OCI-LY1 (cell line): ENCODE results near the gene ZFYVE28.

Experiments used
- EZH2 ChIP-seq: fragments of 200-600 bp; sonication (generic), shearing (Covaris generic); IDR thresholded peaks from 2 replicates; pipeline ENCODE4 v1.8.0; 2017; ENCODE audit warnings: borderline replicate concordance, mixed run types, mild to moderate bottlenecking, antibody characterized with exemption, low read length, moderate library complexity, mixed read lengths
- TF ChIP-seq, protein P1 (sequence below): fragments of 200-600 bp; sonication (generic), shearing (Covaris generic); IDR thresholded peaks from 2 replicates; pipeline ENCODE4 v1.5.1; 2017; ENCODE audit warnings: mild to moderate bottlenecking, antibody characterized with exemption, low read length, moderate library complexity, mixed read lengths

DNA sequence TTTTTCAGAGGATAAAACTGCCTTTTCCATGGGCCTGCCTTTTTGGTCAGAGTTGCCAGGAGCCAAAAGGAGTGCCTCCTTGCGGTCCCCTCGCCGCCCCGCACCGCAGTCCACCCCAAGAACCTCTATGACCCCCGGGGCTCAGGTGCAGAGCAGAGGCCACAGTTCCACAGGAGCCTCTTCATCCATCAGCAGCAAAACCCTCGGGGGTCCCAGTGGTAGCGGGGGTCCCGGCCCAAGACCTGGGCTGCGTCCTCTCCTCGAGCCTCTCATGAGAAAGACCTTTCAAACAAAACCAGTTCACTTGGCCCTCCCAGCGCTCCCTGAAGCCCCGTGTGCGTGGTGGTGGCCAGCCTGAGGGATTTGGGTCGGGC is 16.8 kb downstream of the ZFYVE28 start:
- no peak for TF ChIP-seq EZH2
- TF ChIP-seq, protein P1, sequence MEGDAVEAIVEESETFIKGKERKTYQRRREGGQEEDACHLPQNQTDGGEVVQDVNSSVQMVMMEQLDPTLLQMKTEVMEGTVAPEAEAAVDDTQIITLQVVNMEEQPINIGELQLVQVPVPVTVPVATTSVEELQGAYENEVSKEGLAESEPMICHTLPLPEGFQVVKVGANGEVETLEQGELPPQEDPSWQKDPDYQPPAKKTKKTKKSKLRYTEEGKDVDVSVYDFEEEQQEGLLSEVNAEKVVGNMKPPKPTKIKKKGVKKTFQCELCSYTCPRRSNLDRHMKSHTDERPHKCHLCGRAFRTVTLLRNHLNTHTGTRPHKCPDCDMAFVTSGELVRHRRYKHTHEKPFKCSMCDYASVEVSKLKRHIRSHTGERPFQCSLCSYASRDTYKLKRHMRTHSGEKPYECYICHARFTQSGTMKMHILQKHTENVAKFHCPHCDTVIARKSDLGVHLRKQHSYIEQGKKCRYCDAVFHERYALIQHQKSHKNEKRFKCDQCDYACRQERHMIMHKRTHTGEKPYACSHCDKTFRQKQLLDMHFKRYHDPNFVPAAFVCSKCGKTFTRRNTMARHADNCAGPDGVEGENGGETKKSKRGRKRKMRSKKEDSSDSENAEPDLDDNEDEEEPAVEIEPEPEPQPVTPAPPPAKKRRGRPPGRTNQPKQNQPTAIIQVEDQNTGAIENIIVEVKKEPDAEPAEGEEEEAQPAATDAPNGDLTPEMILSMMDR: no peak
